NCI-H524 (cell line): ENCODE measurements around the gene MSH3.
A peak's percentile ranks its signal among the peaks of the same experiment; 100 is the strongest.
"Not testable (repeated sequence)": the region's sequence is repeated elsewhere in the genome, so short reads cannot be mapped to it uniquely, and the experiment has no call there.

Experiments
- DNase-seq, 2 experiments: peaks; one replicate each; lab custom pipeline; 2025; lab: John Stamatoyannopoulos, UW

The MSH3 gene

DNA sequence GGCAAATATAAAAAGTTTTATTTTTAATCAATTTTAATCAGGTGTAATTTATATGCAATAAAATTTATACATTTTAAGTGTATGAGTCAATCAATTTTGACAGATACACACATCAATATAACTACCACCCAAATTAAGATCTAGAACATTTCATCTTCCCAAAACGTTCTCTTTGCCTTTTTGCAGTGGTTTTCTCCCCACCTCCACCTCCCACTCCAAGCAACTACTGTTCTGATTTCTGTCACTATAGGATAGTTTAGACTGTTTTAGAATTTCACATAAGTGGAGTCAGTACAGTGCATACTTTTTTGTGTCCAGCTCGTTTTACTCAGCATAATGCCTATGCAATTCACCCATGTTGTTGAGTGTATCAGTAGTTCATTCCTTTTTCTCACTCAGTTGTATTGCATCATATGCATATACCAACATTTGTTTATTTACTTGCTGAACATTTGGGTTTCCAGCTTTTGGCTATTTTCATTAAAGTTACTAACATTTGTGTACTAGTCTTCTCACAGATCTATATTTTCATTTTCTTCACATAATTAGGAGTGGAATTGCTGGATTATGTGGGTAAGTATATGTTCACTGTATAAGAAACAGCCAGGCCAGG lies 52.5 kb downstream of the MSH3 start:
- no peak for DNase-seq

DNA sequence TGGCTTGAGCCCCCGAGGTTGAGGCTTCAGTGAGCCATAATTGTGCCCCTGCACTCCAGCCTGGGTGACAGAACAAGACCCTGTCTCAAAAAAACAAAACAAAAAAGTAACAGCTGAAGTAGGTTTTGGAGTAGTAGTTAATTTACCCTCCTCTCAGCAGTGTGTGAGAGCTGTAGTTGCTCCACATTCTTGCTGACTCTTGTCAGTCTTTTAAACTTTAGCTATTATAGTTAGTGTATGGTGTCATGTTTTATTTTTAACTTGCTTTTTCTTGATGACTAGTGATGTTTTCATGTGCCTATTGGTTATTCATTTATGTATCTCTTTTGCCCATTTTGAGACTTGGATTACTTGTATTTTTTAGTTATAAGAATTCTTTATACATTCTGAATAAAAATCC lies 53.2 kb downstream of the MSH3 start:
- DNase-seq = no peak

DNA sequence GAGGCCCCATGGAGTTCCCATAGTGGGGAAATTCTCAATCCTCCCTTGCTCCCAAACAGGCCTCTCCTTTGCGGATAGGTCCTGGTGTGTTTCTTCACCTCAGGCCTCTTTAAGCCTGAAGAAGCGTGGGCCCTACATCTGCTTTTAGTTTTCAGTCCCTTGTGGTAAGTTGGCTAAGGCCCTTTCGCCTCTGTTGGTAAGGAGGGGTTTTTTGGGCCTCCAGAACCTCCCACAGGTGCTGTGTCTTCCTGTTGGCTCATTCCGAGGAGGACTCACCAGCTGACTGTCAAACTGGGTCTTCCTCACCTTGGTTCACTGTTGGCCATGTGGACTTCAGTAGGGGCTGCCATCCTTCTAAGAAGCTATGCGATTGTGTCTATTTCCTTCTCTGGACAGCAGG lies 56.8 kb downstream of the MSH3 start:
- DNase-seq = no peak

DNA sequence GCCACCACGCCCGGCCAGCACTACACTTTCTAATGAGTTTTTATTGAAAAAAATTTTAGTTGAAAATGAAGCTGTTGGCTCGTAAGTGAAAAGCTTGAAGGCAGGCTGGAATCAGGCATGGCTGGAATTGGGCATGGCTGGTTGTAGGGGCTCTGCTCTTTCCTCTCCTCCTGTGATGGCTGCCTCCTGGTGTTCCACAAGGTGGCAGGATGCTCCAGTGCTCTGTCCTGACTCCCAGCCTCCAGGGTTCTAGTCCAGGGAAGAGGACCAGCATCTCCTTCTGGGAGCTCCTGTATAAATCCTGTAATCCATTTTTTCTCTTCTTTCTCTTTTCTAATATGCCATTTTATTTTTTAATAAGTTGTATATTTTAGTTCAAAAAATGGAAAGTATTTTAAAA lies 57.5 kb downstream of the MSH3 start:
- peak; percentile 33 to 67 for DNase-seq

DNA sequence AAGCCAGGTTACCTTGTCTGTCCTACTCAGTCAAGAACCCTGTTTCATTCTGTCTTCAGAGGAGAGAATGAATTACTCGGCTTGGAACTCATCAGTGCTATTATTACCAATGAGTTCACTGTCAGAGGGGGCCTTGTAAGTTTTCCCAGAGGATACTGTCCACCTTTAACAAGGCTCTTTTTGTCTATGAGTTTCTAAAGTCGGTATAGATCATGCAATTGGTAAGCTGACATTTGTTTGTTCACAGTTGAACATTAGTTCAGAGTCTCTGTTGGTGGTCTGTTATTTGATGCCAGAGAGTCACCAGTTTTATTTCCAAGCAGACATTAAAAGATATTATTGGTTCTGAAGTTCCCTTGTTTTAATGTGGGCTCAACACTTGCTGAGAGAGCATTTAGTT lies 58.5 kb downstream of the MSH3 start:
- DNase-seq = no peak

DNA sequence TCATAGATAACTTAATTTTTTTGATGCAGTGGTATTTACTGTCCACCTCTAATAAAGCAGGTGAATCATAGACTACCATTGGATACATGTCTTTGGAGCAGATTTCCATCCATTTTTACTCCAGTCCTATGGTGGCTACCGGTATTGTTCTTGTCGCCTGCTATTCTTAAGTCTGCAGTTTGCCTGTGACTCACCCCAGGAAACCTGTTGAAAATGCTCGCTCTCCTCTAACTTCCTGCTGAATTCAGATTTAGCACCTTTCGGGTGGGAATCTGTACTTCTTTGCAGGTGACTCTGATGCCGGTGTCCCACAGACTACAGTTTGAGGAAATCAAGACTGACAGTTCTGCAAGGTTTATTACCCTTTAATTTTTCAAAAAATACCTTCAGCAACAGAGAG lies 59.2 kb downstream of the MSH3 start:
- DNase-seq = no peak

DNA sequence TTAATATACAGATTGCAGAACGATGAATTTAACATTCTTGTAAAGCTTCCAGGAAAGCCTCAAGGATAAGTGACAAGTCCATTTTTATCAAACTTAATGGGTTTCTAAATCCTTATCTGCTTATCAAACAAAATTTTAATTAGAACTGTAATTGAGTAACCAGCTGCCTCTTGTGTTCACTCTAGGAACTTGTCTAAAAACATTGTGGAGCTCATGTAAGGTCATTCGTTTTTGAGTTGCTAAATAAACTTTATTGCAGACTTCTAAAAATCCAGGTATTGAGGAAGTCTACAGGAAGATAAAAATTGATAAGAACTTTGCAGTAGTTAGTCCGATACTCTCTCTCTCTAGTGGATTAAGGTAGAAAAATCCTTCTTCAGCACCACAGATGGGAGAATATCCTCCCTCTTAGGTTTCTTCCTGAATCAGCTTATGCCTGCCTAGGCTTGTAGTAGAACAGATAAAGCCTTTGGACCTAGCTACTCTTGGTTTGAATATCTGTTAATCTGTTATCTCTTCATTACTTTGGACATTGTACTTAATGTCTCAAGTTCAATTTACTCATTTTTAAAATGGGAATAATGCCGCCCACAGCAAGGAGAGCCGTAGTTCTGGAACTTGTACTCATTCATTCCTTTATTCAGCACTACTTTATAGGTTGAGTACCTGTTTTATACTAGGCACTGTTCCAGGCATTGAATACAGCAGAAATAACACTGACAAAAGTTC lies 60.3 kb downstream of the MSH3 start:
- peak; percentile 12 to 63 for DNase-seq

DNA sequence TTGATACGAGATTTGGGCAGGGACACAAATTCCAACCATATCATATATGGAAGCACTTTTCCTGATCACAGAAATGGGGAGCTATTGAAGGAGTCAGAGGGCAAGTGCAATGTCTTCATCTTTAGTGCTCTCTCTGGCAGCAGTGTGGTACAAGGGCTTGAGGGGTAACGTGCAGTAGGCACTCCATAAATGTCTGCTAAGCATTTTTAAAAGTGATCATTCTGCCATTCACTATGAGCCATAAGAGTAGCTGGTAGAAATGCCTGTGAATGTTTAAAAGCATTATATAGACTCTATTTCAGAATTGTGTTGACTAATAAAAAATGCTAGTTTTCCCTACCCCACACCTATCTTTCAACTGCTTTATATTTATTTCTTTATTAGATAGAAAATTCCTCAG lies 61.4 kb downstream of the MSH3 start:
- DNase-seq = no peak

DNA sequence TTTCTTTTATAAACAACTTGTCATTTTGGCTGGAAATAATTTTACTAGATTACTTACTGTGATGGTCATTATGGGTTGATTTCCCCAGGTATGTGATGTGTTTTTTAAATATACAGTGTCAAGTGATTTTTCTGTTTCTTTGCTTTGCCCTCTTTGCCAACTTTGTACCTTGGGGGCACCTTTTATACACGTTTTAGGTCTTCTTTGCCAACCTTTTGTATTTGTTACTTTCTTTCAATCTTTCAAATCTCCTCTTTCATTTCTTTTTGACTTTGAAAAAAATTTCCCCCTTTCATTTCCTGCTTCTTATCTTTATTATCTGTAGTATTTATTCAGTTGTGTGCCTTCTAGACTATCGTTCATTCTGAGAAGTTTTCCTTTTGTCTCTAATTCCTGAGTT lies 65.7 kb downstream of the MSH3 start:
- DNase-seq = no peak

DNA sequence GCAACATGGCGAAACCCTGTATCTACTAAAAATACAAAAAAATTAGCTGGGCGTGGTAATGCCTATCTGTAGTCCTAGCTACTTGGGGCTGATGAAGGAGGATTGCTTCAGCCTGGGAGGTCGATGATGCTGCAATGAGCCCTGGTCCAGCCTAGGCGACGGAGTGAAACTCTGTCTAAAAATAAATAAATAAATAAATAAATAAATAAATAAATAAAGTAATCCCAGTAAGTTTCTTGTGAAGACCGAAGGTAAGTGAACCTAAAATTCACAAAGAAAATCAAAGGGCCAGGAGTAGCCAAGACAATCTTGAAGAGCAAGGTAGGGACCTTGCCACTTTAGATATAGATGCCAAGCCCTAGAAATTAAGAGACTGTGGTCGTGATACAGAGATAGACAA lies 68.5 kb downstream of the MSH3 start:
- DNase-seq = no peak

DNA sequence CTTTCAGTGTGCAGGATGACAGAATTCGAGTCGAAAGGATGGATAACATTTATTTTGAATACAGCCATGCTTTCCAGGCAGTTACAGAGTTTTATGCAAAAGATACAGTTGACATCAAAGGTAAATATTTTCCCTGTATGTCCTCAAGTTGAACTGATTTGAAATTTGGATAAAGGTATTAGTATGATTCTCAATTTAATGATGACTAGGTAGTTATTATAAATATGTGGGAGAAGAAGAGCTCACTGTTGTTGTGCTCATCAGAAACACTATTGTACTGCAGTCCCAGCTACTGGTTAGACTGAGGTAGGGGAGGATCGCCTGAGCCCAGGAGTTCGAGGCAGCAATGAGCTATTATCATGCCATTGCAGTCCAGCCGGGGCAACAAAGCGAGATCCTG lies 71.0 kb downstream of the MSH3 start:
- no peak for DNase-seq

DNA sequence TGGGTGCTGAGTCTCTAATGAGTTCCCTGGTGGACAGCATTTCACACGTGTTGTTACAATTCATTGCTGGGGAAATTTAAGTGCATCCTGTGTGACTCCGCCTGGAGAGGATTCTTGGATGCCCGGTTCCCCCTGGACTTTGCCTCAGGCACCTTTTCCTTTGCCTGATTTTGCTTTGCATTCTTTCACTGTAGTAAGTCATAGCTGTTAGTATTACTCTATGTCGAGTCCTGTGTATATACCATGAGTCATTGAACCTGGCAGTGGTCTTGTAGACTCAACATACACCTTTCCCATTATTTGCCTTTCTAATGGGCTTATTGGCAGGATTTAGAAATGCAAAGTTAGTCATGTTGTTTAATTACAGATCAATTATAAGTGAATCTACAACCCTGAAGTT lies 82.3 kb downstream of the MSH3 start:
- DNase-seq = no peak

DNA sequence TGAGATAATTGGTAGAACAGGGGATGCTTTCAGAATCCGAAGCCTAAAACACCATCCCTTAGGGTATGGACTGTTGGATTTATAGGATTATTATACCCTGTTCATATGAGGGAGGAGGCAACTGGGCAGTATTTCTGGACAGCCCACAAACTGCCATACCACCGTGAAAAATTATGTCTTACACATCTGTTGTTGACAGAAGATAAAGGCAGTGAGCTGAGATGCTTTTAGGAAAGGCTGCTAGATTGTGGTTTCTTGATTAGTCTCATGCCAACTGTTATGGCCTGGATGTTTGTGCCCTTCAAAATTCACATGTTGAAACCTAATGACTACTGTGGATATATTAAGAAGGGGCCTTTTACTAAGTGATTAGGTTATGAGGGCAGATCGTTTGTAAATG lies 84.0 kb downstream of the MSH3 start:
- peak in 1 of 2 experiments; percentile 15 for DNase-seq

DNA sequence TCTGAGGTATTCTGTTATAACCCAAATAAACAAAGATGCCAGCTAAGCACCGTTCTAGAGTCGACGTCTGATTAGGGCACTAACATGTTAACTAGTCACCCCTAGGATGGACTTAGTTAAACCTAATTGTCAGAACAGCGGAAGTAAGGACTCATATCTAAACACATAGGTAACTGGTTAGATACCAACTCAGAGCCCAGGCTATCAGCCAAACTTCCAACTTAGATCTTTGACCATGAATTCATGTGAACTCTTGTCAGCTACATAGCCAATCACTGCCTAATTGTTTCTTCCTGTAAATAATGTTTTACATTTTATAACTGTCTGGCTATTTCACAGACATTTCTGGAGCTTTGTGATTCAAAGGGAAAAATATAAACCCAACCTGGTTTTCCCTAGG lies 84.6 kb downstream of the MSH3 start:
- DNase-seq = no peak

DNA sequence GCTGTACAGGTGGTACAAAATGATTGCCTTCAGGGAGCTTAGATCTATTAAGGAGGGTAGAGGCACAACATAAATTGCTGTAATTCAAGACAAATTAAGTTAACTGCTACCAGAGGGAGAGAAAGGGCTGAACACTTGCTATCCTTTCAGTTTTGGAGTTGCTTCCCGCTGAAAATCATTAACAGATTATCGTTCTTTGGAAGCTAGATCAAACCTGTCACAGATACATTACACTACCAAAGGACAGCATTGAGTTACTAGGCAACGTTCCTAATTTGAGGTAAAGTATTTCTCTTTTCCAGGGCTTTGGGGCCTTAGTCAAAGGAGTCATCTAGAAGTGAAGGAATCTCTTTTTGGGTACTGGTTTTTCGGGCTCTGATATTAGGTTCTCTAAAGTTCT lies 85.0 kb downstream of the MSH3 start:
- DNase-seq = no peak

DNA sequence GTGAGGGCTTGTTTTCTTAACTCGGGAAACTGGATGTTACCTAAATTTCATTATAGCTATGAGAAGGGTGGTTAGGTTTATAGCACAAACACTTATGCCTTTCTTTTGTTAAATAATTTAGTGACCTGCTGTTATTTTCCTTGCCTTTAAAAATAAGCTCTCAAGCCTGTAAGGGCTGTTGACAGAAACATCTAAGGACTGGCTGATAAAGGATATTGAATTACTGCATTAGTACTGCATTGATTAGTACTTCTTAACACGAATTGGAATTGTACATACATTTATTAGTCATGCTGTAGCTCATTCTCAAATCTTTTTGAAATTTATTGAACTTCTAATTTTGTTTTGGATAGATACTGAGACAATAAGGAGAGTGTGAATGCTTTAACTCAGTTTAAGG lies 85.4 kb downstream of the MSH3 start:
- DNase-seq = no peak

DNA sequence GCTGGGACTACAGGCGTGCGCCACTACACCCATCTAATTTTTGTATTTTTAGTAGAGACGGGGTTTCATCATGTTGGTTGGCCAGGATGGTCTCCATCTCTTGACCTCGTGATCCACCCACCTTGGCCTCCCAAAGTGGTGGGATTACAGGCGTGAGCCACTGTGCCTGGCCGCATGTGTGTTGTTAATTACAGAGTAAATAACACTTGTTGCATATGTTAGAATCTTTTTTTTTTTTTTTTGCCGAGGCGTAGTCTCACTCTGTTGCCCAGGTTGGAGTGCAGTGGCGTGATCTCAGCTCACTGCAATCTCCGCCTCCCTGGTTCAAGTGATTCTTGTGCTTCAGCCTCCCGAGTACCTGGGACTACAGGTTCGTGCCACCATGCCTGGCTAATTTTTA lies 86.0 kb downstream of the MSH3 start:
- not testable (repeated sequence) for DNase-seq

DNA sequence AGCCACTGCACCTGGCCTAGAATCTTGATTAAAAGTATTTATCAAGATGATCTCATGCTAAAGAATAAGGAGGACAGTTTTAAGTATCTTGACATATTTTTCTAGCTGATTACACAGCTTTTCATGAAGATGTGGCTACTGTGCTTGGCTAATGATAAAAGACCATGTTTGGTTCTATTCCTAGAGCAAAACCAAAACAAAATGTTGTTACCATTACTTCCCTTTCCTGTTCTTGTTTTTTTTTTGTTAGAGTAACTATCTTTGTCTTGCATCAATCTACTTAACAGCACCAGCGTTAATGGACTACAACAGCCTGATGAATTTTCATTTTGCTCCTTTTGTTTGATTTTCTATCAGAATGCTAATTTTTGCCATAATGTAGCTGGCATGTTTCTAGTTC lies 86.5 kb downstream of the MSH3 start:
- DNase-seq = no peak

DNA sequence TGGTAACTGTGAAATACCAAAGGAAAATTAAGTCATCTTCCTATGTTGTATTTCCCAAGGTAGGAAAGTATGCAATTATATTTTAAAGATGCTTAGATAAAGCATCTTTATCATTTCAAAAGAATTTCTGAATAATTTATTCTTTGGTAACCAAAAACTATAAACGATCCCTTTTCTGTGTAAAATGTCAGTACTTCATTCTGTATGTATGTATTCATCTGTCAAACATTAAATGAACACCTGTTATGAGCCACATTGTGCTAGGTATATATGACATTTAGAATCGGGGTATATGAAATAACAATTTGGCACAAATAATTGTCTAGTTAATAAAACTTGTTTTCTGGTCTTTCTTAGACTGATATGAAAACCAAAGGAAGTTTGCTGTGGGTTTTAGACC lies 89.7 kb downstream of the MSH3 start:
- DNase-seq = no peak

DNA sequence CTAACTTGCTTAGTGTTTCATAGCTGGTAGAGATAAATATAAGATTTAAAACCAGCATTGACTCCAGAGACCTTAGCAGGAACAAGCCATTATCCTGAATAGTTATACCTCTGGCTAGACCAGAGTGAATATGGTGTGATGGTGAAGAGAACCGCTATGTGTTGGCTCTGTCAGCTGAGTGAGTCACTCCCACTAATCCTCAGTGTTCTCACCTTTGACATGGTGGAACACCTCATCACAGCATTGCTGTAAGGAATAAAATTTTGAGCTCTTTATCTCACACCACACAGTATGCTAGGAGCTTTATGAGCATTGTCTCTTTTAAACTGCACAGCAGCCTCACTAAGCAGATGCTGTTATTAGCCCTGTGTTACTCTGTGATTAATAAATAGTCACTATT lies 91.0 kb downstream of the MSH3 start:
- no peak for DNase-seq

DNA sequence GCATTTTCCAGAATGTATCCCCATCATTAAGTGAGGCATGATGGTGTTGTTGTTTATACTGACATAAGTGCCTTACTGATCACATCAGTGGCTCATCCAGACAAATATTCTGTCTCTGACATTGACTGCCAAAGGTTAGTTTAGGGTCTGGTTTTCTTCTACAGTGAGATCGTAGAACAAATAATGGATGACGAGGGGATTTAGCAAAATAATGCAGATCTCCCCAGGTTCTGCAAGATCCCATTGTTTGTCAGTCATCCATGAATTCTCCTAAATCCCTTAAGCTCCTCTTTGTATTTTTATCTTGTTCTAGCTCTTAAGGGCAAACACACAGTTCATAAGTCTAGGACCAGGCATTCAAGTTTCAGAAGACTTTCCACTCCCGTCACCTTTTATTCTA lies 93.5 kb downstream of the MSH3 start:
- DNase-seq = no peak

DNA sequence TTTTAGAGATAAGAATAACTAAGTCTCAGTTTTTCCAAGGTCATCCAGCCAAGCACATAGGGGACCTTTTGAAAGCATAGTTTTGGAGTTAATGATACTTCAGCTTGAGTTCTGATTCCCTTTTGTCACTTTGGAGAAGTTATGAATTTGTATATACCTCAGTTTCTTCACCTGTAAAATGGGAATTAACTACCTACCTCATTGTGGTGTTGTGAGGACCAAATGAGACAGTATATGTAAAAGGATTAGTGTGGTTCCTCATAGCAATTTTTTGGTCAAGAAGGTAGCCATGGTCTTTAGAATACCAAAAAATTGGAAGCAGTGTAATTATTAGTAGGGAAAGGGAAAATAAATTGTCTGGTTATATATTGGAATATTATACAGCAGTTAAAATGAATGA lies 98.0 kb downstream of the MSH3 start:
- no peak for DNase-seq

DNA sequence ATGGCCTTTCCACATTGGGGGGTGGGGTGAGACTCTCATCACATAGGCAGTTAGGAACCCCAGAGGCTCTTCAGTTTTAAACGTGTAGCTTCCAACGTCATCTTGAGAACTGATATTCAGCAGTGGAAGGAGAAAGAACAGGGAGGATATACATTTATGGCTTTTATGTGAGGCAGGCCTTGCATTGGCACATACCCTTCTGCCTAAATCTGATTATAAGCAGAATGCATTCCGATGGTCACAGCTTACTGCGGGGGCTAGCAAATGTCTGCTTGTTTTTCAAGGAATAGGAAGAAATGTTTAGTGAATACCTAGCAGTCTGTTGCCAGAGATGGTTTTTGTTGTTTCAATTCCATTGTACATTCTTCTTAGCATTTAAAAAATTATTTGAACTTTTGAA lies 99.3 kb downstream of the MSH3 start:
- no peak for DNase-seq

DNA sequence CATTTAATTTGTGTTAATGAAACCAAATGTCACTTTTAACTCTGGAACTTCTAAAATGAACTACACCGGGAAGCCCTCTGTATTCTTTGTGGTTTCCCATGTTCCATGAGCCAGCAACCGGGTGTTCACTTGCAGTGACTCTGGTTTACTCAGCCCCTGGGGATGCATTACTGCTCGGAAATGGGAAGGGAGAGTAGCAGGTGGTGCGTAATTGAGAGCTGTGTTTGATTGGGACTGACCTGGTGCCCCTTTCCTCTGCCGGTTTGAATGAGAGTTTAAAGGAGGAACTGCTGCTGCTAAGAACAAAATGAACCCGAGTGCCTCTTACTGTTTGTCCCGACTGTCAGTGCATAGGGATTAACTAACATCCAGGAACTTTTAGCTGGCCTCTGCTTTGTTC lies 100.4 kb downstream of the MSH3 start:
- DNase-seq = peak; percentile 91 to 93
